GM12892 (cell line): ENCODE results near the gene CPT1B. TPM values are rescaled to one million over a fixed set of nuclear protein-coding genes. Genes with fewer than 3 reads are reported as not detected.
A peak's percentile ranks its signal among the peaks of the same experiment; 100 is the strongest.

Experiments used
- DNase-seq: peaks from one replicate; pipeline ENCODE4 v3.0.0; 2011; ENCODE audit not compliant: insufficient read length
- FAIRE-seq: peaks from 2 replicates; lab custom pipeline; 2011; peaks lifted over from hg19 to GRCh38; lab: Jason Lieb, UNC
- POLR2A ChIP-seq: IDR thresholded peaks from 2 replicates; pipeline ENCODE4 v1.6.1; 2011; ENCODE audit warnings: low read depth, low read length, control low read depth
- POLR2AphosphoS5 ChIP-seq: IDR thresholded peaks from 2 replicates; pipeline ENCODE4 v1.6.1; 2011; ENCODE audit warnings: low read depth, low read length, control low read depth
- TAF1 ChIP-seq: IDR thresholded peaks from 2 replicates; pipeline ENCODE4 v1.6.1; 2011; ENCODE audit warnings: low read depth, mild to moderate bottlenecking, control low read depth, low read length, borderline replicate concordance
- polyA plus RNA-seq: library from polyadenylated mRNA; unstranded; fragments of >200 nt; gene quantifications from one replicate; pipeline ENCODE4 v1.2.1, GENCODE V29; 2012; ENCODE audit warnings: missing spikeins, inconsistent platforms; ENCODE audit not compliant: missing spikeins

Gene CPT1B
- 56.2 TPM for polyA plus RNA-seq

- DNase-seq (no peak), FAIRE-seq (no peak)
- no peak for TF ChIP-seq POLR2AphosphoS5
- no peak for TF ChIP-seq POLR2A
- TF ChIP-seq TAF1 = no peak
These were observed at the start of gene CPT1B for GRCh38 chr22:50577987-50578775. CPT1B (minus strand) TSS chr22:50578427; CDS start chr22:50577915, 512 bp downstream.

- no peak for DNase-seq
These were observed 48.8 kb upstream of the CPT1B start for GRCh38 chr22:50626850-50627641.

GRCh38 chr22:50626314-50626849 lies 48.2 kb upstream of the CPT1B start:
- no peak for TF ChIP-seq POLR2AphosphoS5

More at GRCh38 chr22:50626850-50627641, 48.8 kb upstream of the CPT1B start:
- TF ChIP-seq POLR2AphosphoS5 (no peak), TAF1 (no peak), POLR2A (no peak)
- no peak for FAIRE-seq

GRCh38 chr22:50625568-50626313 lies 47.5 kb upstream of the CPT1B start:
- FAIRE-seq = no peak
- no peak for TF ChIP-seq POLR2AphosphoS5
- DNase-seq = no peak

More at GRCh38 chr22:50626314-50626849, 48.2 kb upstream of the CPT1B start:
- FAIRE-seq (no peak), DNase-seq (no peak)

DNA sequence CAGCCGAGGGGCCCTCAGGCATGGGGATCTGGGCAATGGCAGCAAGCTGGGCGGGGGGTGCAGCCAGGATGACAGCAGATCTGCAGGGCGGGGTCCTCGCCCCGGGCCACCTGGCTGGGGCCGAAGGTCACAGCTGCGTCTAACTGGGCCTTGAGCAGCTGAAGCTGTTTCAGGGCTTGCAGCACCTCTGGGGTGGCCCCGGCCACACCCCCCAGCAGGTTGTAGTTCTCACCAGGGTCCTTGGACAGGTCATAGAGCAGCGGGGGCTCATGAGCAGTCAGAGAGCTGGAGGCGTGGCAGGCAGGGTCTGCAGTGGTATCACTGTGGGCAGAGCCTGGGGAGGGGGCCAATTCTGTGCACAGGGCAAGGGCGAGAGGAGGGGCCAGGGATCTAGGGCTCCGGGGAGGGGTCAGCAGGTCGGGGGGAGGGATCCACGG lies 46.9 kb upstream of the CPT1B start:
- TF ChIP-seq TAF1 (no peak), POLR2AphosphoS5 (no peak), POLR2A (no peak)
- no peak for FAIRE-seq
- DNase-seq = no peak

DNA sequence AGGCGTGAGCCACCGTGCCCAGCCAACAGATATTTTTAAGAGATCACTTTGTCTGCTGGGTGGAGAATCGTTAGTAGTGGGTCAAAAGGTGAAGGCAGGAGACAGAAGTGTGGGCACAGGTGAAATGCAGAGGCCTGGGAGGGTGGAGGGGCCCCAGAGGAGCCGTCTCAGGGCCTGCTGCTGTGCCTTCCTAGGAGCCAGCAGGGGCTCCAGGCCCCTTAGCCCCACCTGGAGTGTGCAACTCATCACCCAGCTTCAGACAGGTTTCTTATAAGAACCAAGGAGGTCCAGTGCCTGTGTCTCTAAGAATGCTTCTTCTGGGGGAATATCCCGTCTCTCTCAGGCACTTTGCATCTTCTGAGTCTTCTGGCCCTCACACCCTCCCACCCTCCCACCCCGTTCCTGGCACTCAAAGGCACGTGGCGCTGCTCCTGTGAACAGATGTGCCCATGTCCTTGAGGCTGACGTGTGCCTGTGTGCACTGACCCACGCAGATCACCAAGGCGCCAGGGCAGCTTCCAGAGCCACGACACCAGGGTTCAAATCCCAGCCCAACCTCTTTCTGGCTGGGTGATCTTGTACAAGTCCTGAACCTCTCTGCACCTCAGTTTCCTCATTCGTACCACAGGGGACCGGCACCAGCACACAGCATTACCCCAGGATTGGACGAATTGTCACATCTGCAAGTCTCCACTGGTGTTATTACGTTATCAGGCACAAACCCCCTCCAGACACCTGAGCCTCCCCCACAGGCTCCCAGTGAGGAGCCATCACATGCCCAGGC lies 46.3 kb upstream of the CPT1B start:
- FAIRE-seq (no peak), DNase-seq (no peak)
- TF ChIP-seq TAF1 (no peak), POLR2AphosphoS5 (no peak), POLR2A (no peak)

- FAIRE-seq (no peak), DNase-seq (no peak)
- TF ChIP-seq POLR2A = no peak
- no peak for TF ChIP-seq TAF1
- no peak for TF ChIP-seq POLR2AphosphoS5
These were observed 44.6 kb upstream of the CPT1B start for GRCh38 chr22:50622723-50623327.

DNA sequence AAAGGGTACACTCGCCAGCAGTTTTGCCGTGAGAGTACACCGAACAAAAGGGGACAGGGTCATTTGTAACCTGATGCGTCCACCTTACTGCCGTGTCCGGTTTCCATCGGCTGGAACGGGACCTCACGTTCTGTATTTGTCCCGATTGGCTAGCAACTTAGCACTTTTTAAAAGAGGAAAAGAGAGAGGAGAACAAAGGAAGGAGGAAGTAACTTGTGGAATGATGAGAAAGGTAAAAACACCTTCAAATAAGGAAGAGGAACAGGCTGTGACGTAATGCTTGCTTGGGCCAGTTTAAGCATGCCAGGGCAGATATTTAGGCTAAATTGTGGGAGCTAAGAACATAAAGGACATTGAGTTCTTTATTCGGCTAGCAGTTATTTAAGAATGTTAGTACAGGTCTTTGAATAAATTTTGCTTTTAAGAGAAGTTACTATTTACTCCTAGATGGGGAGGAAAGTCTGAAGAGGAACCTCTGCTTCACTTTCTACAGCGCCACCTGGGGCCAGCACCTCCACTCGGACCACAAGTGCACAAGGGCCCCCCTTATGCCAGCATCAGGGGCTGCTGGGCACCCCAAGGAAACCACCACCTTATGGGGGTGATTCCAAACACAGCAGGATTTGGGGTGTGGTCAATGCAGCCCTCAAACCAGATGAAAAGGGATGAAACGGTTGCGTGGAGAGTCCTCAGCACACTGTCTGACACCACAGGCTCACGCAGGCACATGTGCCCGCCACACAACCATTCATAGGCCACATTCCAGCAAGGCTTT lies 43.9 kb upstream of the CPT1B start:
- TF ChIP-seq TAF1 (no peak), POLR2AphosphoS5 (0 out of 2 replicates have a peak, but pooled peaks have one; percentile 1)
- FAIRE-seq = peak; percentile 71
- no peak for DNase-seq

- peak; percentile 43 for TF ChIP-seq POLR2AphosphoS5
- TF ChIP-seq POLR2A = peak; percentile 74
- TF ChIP-seq TAF1 = no peak
- peak; percentile 30 for DNase-seq
- peak; percentile 84 for FAIRE-seq
These were observed 43.2 kb upstream of the CPT1B start for GRCh38 chr22:50621356-50621880.
